ENCODE data around the gene KCNK16.

KCNK16 gene

DNA sequence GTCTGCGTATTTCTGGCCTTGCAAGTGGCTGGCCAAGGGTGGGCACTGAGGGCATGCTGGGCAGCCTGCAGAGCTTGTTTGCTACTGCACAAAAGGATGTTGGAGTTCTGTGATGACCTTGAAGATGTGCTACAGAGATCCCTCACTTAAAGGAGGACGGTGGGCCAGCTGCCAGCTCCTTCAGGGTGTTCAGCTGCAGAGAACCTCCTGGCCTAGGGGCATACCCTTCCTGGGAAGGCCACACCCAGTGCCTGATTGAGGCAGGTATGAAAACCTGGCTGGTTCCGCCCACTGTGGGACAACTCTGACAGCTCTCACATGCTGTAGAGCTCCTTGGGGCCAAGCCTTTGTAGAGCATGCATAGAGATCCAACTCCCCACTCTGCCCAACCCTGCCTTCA, 5.2 kb downstream of the KCNK16 start:
- Histone ChIP-seq H3K36me3 (ENCODE audit: control insufficient read depth, insufficient read depth, low read length) (no peaks in the 10 kb centered on the region), H3K9ac (ENCODE audit: low read depth, low read length) (no peak overlapping the region), H3K4me1 (ENCODE audit: control insufficient read depth, insufficient read depth, low read length) (no peaks in the 10 kb centered on the region), H3K4me3 (ENCODE audit: low read depth, low read length) (no peak overlapping the region), H3K9me3 (ENCODE audit: control insufficient read depth, insufficient read depth, low read length) (no peaks in the 10 kb centered on the region), H3K27me3 (ENCODE audit: control insufficient read depth, insufficient read depth, low read length) (peaks cover 32% of the 10 kb centered on the region)

DNA sequence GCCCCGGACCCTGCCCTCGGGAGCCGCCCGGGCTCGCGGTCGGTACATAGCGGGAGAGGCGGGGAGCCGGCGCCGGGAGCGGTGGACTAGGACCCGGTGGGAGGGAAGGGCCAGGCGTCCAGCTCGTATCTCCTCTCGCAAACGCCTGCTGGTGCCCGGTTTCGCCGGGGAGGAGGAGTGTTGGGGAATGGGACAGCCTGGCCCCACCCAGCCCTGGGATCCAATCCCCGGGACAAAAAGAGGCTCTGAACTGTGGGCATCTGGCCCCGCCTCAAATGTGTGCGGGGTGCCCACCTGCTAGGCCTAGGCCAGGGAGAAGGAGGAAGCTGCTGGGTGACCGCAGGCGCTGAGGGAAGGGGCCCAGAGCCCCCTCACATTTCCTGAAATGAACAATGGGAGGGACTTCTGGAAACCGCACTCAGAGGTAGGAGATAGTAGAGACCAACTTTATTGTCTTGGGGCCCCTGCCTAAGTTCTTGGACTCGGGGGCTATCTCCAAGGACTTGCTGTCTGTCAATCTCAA, 8.2 kb downstream of the KCNK16 start, which contains the start of gene KCNK17:
Gene KCNK17 (minus strand): TSS at position 147 of the 523 bp plus-strand sequence. CDS start 99 bp downstream, at position 48.
- H3K9me3 ChIP-seq (ENCODE audit: control insufficient read depth, insufficient read depth, low read length), result no peaks in the 10 kb centered on the region
- peaks cover 45% of the 10 kb centered on the region for H3K27me3 ChIP-seq (ENCODE audit: control insufficient read depth, insufficient read depth, low read length)
- no peaks in the 10 kb centered on the region for H3K4me1 ChIP-seq (ENCODE audit: control insufficient read depth, insufficient read depth, low read length)
- peak within 1 kb of the TSS; percentile 37 for H3K9ac ChIP-seq (ENCODE audit: low read depth, low read length)
- no peaks in the 10 kb centered on the region for H3K36me3 ChIP-seq (ENCODE audit: control insufficient read depth, insufficient read depth, low read length)
- peak within 1 kb of the TSS; percentile 69 for H3K4me3 ChIP-seq (ENCODE audit: low read depth, low read length)

DNA sequence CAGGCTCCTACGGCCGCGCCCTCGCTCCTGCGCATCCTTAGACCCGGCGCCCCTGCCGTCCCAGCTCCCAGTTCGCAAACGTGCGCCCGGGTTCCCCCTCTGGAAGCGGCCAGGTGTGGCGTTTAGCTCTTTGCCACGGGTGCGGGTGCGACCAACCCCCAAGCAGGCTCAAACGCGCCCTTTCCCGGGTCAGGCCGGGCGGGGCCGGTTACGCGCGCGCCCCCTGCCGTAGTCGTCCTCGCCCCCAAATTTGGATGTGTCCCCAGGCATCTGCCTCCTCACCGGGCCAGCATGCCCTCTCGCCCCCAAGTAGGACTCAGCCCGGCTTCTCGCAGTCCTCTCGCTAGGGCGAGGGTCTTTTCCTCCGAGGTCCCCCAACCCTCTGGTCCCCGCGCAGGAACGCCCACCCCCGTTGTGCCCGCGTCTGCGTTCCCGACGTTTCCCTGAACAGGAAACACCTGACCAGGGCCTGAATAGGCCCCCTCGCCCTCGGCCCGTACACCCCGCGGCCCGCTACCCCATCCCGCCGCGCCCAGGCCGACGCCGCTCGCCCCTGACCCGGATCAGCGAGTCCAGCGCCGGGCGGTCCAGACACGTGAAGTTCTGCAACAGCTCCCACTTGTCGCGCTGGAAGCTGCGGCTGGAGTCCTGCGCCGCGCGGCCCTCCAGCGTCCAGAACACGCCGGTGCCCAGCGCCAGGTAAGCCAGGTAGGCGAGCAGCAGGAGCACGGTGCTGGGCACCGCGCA, 8.8 kb downstream of the KCNK16 start:
- Histone ChIP-seq H3K27me3 (ENCODE audit: control insufficient read depth, insufficient read depth, low read length) (peaks cover 45% of the 10 kb centered on the region), H3K36me3 (ENCODE audit: control insufficient read depth, insufficient read depth, low read length) (no peaks in the 10 kb centered on the region), H3K9me3 (ENCODE audit: control insufficient read depth, insufficient read depth, low read length) (no peaks in the 10 kb centered on the region), H3K9ac (ENCODE audit: low read depth, low read length) (peak overlapping the region; percentile 37), H3K4me3 (ENCODE audit: low read depth, low read length) (peak overlapping the region; percentile 69), H3K4me1 (ENCODE audit: control insufficient read depth, insufficient read depth, low read length) (no peaks in the 10 kb centered on the region)

DNA sequence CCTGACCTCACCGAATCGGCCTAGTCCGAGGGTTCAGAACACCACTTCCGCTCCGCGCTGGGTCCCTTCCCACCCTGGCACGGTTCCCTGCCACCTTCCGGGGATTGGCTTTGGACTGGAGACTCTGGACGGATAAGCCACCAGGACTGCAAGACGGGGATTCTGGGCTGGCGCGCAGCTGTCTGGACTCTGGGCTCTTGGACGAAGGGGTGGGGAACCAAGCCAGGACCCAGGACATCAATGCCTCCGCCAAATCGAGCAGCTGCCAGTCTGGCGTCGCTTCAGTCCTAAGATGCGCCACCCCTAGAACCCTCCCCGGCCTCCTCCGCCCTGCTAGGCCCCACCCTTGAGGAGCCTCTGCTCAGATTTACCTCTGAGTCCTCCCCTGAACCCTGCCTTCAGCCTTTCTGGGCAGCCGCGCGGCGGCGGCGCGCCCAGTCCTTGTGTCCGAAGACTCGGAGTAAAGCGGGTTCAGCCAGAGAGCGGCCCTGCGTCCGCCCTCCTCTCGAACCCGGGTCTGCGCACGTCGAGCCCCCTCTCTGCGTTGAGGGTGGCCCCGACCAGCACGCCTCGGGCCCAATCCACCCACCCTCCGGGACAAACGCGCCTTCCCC, 9.5 kb downstream of the KCNK16 start:
- Histone ChIP-seq H3K27me3 (ENCODE audit: control insufficient read depth, insufficient read depth, low read length) (peaks cover 45% of the 10 kb centered on the region), H3K4me3 (ENCODE audit: low read depth, low read length) (peak overlapping the region; percentile 69), H3K9me3 (ENCODE audit: control insufficient read depth, insufficient read depth, low read length) (no peaks in the 10 kb centered on the region), H3K9ac (ENCODE audit: low read depth, low read length) (peak overlapping the region; percentile 37), H3K4me1 (ENCODE audit: control insufficient read depth, insufficient read depth, low read length) (no peaks in the 10 kb centered on the region), H3K36me3 (ENCODE audit: control insufficient read depth, insufficient read depth, low read length) (no peaks in the 10 kb centered on the region)

DNA sequence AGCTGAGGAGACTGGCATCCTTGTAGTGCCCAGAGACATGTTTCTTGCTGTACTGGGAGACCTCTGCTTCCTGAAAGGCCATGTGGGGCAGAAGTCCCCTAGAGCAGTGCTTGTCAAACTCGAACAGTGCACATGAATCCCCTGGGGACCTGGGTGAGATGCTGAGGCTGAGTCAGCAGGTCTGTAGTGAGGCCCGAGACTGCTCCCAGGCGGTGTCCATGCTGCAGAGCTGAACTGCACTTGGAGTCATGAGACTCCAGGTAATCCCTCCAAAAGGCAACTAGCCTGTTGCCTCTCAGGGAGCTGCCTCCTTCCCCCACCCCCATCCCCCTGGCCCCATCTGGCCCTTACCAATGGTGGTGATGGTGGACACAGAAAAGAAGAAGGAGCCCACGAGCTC, 12.0 kb downstream of the KCNK16 start:
- Histone ChIP-seq H3K4me1 (ENCODE audit: control insufficient read depth, insufficient read depth, low read length) (no peaks in the 10 kb centered on the region), H3K9me3 (ENCODE audit: control insufficient read depth, insufficient read depth, low read length) (no peaks in the 10 kb centered on the region), H3K4me3 (ENCODE audit: low read depth, low read length) (no peak overlapping the region), H3K36me3 (ENCODE audit: control insufficient read depth, insufficient read depth, low read length) (no peaks in the 10 kb centered on the region), H3K9ac (ENCODE audit: low read depth, low read length) (no peak overlapping the region), H3K27me3 (ENCODE audit: control insufficient read depth, insufficient read depth, low read length) (peaks cover 41% of the 10 kb centered on the region)

DNA sequence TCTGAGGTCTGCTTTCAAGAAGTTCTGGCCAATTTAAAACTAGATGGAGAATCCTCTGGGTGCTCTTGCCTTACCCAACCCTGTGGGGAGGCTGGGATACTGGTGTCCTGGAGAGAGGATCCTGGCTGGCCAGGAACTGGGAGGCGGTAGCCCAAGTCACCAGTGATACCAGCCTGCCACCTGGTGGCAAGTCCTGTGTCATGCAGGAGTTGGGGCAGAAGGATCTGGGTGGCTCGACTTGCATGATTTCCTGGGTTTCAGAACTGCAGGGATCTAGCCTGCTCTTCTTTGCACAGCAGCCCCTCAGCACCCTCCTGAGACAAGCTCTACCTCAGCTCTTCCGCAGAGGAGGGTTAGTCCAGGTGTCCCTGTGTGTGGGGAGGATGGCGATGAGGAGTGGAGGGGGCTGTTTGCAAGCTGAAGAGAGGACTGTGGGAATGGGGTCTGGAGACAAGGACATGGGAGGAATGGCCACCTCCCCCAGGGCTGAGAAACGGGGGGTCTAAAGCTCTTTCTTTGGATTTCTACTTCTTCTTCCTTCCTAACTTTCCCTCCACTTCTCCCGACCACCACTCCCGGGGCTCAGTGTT, 12.5 kb downstream of the KCNK16 start:
- H3K9ac ChIP-seq (ENCODE audit: low read depth, low read length), result no peak overlapping the region
- peaks cover 36% of the 10 kb centered on the region for H3K27me3 ChIP-seq (ENCODE audit: control insufficient read depth, insufficient read depth, low read length)
- no peaks in the 10 kb centered on the region for H3K9me3 ChIP-seq (ENCODE audit: control insufficient read depth, insufficient read depth, low read length)
- no peak overlapping the region for H3K4me3 ChIP-seq (ENCODE audit: low read depth, low read length)
- H3K4me1 ChIP-seq (ENCODE audit: control insufficient read depth, insufficient read depth, low read length), result no peaks in the 10 kb centered on the region
- no peaks in the 10 kb centered on the region for H3K36me3 ChIP-seq (ENCODE audit: control insufficient read depth, insufficient read depth, low read length)

DNA sequence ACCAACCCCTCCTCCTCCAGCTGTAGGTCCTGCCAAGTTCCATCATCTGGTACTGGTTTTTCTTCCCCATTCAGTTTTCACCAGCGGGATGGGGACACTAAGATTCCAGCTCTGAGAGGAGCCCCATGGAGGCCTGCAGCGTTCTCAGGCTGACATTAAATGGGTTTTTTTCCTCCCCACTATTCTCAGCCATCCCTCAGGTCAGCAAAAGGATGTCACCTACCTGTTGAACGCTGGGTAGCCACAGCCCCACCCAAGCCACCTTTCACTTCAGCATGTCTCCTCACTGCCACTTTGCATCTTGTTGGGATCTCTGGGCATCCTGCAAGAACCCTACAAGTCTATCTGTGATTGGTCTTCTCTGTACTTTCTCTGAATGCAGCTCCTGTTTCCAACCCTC, 15.0 kb downstream of the KCNK16 start:
- H3K4me1 ChIP-seq (ENCODE audit: control insufficient read depth, insufficient read depth, low read length), result peaks cover 3% of the 10 kb centered on the region
- no peaks in the 10 kb centered on the region for H3K9me3 ChIP-seq (ENCODE audit: control insufficient read depth, insufficient read depth, low read length)
- H3K27me3 ChIP-seq (ENCODE audit: control insufficient read depth, insufficient read depth, low read length), result peaks cover 15% of the 10 kb centered on the region
- H3K4me3 ChIP-seq (ENCODE audit: low read depth, low read length), result no peak overlapping the region
- H3K36me3 ChIP-seq (ENCODE audit: control insufficient read depth, insufficient read depth, low read length), result no peaks in the 10 kb centered on the region
- no peak overlapping the region for H3K9ac ChIP-seq (ENCODE audit: low read depth, low read length)

DNA sequence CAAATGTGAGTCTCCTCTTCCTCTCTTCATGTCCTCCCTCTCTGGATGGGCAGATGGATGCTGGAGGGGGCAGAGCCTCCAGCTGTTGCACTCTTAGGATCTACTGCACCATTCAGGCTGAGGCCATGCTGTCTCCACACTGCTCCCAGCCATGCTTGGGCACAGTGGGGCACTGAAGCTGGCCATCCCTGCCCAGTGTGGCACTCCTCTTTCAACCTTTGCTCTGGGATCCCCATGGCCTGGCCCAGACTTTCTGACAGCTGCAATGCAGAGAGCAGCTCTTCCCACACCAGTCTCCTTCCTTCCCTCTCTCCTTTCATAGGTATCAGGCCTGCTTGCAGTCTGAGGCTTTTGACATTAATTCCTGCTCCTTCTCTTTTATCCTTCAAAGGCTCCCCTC, 17.6 kb downstream of the KCNK16 start:
- Histone ChIP-seq H3K27me3 (ENCODE audit: control insufficient read depth, insufficient read depth, low read length) (no peaks in the 10 kb centered on the region), H3K9ac (ENCODE audit: low read depth, low read length) (no peak overlapping the region), H3K4me1 (ENCODE audit: control insufficient read depth, insufficient read depth, low read length) (peaks cover 3% of the 10 kb centered on the region), H3K9me3 (ENCODE audit: control insufficient read depth, insufficient read depth, low read length) (no peaks in the 10 kb centered on the region), H3K4me3 (ENCODE audit: low read depth, low read length) (no peak overlapping the region), H3K36me3 (ENCODE audit: control insufficient read depth, insufficient read depth, low read length) (no peaks in the 10 kb centered on the region)

DNA sequence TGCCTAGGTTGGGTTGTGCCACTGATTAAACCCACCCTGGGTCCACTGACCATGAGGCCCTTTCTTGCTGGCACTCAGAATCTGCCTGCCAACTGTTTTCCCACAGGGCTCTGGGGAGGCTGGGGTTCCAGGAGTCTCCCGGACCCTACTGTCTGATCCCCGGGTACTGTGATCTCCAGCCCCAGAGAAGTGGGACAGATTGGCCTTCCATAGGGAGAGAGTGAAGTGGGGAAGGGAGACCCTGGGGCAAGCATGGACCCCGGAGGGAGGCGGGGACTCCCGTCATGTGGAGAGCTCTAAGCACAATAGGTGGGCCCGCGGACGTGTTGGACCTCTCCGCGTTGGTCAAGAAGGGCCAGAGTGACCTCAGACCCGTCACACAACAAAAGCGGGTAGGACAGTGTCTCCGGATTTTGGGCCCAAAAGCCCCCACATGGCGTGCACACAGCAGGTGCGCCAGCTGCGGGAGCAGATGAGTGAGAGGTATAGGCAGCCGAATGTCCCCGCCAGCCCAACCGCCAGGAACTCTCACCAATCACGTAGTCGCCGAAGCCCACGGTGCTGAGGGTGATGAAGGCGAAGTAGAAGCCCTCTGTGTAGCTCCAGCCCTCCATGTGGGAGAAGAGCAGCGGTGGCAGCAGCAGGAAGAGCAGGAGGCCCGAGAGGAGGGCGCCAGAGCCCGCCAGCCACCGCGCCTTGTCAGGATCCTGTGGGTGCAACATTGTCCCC, 18.9 kb downstream of the KCNK16 start:
- H3K9me3 ChIP-seq (ENCODE audit: control insufficient read depth, insufficient read depth, low read length), result no peaks in the 10 kb centered on the region

DNA sequence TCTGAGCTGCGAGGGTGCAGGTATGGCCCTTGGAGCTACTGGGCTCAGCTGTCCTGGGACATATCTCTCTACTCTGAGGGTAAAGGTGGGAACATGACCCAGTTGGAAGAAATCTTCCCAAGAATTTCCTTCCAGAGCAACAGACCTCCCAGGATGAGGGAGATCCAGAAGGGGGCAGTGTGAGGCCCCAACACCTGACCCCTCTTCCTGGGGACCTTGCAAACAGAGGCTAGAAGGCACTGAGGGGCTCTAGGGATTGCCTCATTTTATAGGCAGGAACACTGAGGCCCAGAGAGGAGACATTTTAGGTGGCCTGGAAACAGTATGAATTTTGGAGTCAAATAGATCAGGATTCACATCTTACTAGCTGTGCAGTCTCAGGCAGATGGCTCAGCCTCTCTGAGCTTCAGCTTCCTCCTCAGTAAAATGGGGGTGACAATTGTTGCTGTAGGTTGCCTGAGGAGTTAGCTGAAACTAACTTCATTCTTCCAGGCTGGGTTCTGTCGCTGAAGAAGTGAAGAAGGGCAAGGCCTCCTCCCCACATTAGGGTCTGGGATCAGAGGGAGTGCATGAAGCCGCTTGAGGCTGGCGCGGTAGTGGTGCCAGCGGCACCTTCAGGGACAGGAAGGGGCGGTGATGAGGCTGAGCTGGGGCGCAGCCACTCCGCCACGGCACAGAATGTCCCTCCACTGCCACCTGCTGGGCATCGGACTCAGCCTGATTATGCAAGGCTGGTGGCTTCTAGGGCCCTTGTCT, 19.7 kb downstream of the KCNK16 start:
- Histone ChIP-seq H3K4me3 (ENCODE audit: low read depth, low read length) (no peak overlapping the region), H3K9me3 (ENCODE audit: control insufficient read depth, insufficient read depth, low read length) (no peaks in the 10 kb centered on the region), H3K27me3 (ENCODE audit: control insufficient read depth, insufficient read depth, low read length) (no peaks in the 10 kb centered on the region), H3K36me3 (ENCODE audit: control insufficient read depth, insufficient read depth, low read length) (no peaks in the 10 kb centered on the region), H3K9ac (ENCODE audit: low read depth, low read length) (no peak overlapping the region), H3K4me1 (ENCODE audit: control insufficient read depth, insufficient read depth, low read length) (peaks cover 3% of the 10 kb centered on the region)

More for the DNA sequence above, 18.9 kb downstream of the KCNK16 start:
- Histone ChIP-seq H3K4me1 (ENCODE audit: control insufficient read depth, insufficient read depth, low read length) (peaks cover 3% of the 10 kb centered on the region), H3K4me3 (ENCODE audit: low read depth, low read length) (no peak overlapping the region), H3K36me3 (ENCODE audit: control insufficient read depth, insufficient read depth, low read length) (no peaks in the 10 kb centered on the region), H3K27me3 (ENCODE audit: control insufficient read depth, insufficient read depth, low read length) (no peaks in the 10 kb centered on the region), H3K9ac (ENCODE audit: low read depth, low read length) (no peak overlapping the region)

DNA sequence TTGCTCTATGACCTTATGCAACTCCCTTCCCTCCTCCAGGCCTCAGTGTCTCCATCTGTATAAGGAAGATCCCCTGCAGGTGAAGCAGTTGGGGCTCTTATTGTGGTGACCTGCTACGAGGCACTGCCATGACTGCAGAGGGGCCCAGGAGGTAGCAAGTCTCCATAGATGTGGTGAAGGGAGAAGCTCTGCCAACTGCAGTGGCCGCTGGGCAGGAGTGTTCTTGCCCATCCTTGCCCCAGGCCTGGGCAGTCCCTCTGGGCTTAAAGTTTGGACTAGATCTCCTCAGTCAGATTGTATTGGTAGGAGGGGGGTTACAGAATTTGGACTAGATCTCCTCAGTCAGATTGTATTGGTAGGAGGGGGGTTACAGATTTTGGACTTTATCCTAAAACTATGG, 20.5 kb downstream of the KCNK16 start:
- no peaks in the 10 kb centered on the region for H3K9me3 ChIP-seq (ENCODE audit: control insufficient read depth, insufficient read depth, low read length)
- H3K27me3 ChIP-seq (ENCODE audit: control insufficient read depth, insufficient read depth, low read length), result no peaks in the 10 kb centered on the region
- H3K36me3 ChIP-seq (ENCODE audit: control insufficient read depth, insufficient read depth, low read length), result no peaks in the 10 kb centered on the region
- peaks cover 3% of the 10 kb centered on the region for H3K4me1 ChIP-seq (ENCODE audit: control insufficient read depth, insufficient read depth, low read length)
- H3K4me3 ChIP-seq (ENCODE audit: low read depth, low read length), result no peak overlapping the region
- H3K9ac ChIP-seq (ENCODE audit: low read depth, low read length), result no peak overlapping the region
